ENCODE data around the gene ZFP91. TPM values are rescaled to one million over a fixed set of nuclear protein-coding genes. Genes with fewer than 3 reads are reported as not detected.

The ZFP91 gene
- total and polyA plus RNA-seq, 2 of the 13 experiments (the other 11 are each of a cell fraction or from before 2014, with no cell fraction given): 13.5 to 38.6 TPM

DNA sequence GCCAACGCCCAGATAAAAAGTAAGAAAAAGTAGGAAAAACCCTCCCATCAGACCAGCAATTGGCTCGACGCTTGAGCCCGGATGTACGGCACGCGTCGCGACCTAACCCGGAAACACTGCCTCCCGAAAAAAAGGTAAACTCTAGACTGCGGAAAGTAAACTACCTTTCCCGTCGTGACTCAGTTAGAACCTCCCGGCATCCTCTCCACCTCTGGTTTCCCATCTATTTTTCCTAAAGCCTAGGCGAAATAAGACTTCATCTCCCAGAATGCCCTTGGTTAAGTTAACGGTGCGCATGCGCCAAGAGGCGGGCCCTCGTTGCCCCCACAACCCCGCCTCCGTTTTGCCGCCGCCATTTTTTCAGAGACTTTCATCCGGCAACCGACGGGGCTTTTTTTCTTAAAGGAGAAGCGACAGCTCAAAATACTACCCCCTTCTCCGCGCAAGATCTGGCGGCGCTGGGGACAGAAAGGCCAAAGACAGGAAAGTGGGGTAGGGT is 678 bp upstream of the ZFP91 start (continued):
- TF ChIP-seq FOSL2 (CRISPR knock-in tag; IDR thresholded peaks at IDR 0.05) (peak; percentile 32; the same call in 1 of the 2 replicates), GFI1 (CRISPR knock-in tag; IDR thresholded peaks at IDR 0.05; ENCODE audit: borderline replicate concordance) (peak; percentile 16; the same call in 1 of the 2 replicates), SMAD1 (CRISPR knock-in tag; IDR thresholded peaks at IDR 0.05; ENCODE audit: borderline replicate concordance, low read depth) (no peak), REXO4 (CRISPR knock-in tag; IDR thresholded peaks at IDR 0.05; ENCODE audit: borderline replicate concordance) (no peak), ISX (CRISPR knock-in tag; conservative IDR thresholded peaks at IDR 0.05) (0 out of 2 replicates have a peak, but pooled peaks have one; percentile 1), RFX5 (IDR thresholded peaks at IDR 0.05; ENCODE audit: low read depth, low read length) (no peak), ZBTB7B (CRISPR knock-in tag; IDR thresholded peaks at IDR 0.05) (no peak), HIVEP1 (CRISPR knock-in tag; IDR thresholded peaks at IDR 0.05) (no peak), NR2F6 (IDR thresholded peaks at IDR 0.05) (peak; percentile 3; the same call in 1 of the 2 replicates), NR2F6 (CRISPR knock-in tag; IDR thresholded peaks at IDR 0.05) (peak; percentile 4; the same call in 1 of the 2 replicates), PRPF4 (IDR thresholded peaks at IDR 0.05; ENCODE audit: low read depth, low read length, poor library complexity, severe bottlenecking) (no peak), ZSCAN30 (CRISPR knock-in tag; IDR thresholded peaks at IDR 0.05) (no peak)
- TF ChIP-seq, protein P1, sequence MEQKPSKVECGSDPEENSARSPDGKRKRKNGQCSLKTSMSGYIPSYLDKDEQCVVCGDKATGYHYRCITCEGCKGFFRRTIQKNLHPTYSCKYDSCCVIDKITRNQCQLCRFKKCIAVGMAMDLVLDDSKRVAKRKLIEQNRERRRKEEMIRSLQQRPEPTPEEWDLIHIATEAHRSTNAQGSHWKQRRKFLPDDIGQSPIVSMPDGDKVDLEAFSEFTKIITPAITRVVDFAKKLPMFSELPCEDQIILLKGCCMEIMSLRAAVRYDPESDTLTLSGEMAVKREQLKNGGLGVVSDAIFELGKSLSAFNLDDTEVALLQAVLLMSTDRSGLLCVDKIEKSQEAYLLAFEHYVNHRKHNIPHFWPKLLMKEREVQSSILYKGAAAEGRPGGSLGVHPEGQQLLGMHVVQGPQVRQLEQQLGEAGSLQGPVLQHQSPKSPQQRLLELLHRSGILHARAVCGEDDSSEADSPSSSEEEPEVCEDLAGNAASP (CRISPR knock-in tag; IDR thresholded peaks at IDR 0.05; ENCODE audit: borderline replicate concordance): no peak
- TF ChIP-seq, protein P2, sequence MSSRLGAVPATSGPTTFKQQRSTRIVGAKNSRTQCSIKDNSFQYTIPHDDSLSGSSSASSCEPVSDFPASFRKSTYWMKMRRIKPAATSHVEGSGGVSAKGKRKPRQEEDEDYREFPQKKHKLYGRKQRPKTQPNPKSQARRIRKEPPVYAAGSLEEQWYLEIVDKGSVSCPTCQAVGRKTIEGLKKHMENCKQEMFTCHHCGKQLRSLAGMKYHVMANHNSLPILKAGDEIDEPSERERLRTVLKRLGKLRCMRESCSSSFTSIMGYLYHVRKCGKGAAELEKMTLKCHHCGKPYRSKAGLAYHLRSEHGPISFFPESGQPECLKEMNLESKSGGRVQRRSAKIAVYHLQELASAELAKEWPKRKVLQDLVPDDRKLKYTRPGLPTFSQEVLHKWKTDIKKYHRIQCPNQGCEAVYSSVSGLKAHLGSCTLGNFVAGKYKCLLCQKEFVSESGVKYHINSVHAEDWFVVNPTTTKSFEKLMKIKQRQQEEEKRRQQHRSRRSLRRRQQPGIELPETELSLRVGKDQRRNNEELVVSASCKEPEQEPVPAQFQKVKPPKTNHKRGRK (CRISPR knock-in tag; IDR thresholded peaks at IDR 0.05): no peak
- TF ChIP-seq, protein P3, sequence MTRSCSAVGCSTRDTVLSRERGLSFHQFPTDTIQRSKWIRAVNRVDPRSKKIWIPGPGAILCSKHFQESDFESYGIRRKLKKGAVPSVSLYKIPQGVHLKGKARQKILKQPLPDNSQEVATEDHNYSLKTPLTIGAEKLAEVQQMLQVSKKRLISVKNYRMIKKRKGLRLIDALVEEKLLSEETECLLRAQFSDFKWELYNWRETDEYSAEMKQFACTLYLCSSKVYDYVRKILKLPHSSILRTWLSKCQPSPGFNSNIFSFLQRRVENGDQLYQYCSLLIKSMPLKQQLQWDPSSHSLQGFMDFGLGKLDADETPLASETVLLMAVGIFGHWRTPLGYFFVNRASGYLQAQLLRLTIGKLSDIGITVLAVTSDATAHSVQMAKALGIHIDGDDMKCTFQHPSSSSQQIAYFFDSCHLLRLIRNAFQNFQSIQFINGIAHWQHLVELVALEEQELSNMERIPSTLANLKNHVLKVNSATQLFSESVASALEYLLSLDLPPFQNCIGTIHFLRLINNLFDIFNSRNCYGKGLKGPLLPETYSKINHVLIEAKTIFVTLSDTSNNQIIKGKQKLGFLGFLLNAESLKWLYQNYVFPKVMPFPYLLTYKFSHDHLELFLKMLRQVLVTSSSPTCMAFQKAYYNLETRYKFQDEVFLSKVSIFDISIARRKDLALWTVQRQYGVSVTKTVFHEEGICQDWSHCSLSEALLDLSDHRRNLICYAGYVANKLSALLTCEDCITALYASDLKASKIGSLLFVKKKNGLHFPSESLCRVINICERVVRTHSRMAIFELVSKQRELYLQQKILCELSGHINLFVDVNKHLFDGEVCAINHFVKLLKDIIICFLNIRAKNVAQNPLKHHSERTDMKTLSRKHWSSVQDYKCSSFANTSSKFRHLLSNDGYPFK (CRISPR knock-in tag; IDR thresholded peaks at IDR 0.05; ENCODE audit: borderline replicate concordance): peak; percentile 87; the same call in 1 of the 2 replicates
- TF ChIP-seq, protein P4, sequence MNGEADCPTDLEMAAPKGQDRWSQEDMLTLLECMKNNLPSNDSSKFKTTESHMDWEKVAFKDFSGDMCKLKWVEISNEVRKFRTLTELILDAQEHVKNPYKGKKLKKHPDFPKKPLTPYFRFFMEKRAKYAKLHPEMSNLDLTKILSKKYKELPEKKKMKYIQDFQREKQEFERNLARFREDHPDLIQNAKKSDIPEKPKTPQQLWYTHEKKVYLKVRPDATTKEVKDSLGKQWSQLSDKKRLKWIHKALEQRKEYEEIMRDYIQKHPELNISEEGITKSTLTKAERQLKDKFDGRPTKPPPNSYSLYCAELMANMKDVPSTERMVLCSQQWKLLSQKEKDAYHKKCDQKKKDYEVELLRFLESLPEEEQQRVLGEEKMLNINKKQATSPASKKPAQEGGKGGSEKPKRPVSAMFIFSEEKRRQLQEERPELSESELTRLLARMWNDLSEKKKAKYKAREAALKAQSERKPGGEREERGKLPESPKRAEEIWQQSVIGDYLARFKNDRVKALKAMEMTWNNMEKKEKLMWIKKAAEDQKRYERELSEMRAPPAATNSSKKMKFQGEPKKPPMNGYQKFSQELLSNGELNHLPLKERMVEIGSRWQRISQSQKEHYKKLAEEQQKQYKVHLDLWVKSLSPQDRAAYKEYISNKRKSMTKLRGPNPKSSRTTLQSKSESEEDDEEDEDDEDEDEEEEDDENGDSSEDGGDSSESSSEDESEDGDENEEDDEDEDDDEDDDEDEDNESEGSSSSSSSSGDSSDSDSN (CRISPR knock-in tag; IDR thresholded peaks at IDR 0.05): peak; percentile 36
- TF ChIP-seq, protein P5, sequence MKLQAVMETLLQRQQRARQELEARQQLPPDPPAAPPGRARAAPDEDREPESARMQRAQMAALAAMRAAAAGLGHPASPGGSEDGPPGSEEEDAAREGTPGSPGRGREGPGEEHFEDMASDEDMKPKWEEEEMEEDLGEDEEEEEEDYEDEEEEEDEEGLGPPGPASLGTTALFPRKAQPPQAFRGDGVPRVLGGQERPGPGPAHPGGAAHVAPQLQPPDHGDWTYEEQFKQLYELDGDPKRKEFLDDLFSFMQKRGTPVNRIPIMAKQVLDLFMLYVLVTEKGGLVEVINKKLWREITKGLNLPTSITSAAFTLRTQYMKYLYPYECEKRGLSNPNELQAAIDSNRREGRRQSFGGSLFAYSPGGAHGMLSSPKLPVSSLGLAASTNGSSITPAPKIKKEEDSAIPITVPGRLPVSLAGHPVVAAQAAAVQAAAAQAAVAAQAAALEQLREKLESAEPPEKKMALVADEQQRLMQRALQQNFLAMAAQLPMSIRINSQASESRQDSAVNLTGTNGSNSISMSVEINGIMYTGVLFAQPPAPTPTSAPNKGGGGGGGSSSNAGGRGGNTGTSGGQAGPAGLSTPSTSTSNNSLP (IDR thresholded peaks at IDR 0.05; ENCODE audit: low read depth, low read length): no peak; the same call in 1 of the 2 replicates
- TF ChIP-seq, protein P6, sequence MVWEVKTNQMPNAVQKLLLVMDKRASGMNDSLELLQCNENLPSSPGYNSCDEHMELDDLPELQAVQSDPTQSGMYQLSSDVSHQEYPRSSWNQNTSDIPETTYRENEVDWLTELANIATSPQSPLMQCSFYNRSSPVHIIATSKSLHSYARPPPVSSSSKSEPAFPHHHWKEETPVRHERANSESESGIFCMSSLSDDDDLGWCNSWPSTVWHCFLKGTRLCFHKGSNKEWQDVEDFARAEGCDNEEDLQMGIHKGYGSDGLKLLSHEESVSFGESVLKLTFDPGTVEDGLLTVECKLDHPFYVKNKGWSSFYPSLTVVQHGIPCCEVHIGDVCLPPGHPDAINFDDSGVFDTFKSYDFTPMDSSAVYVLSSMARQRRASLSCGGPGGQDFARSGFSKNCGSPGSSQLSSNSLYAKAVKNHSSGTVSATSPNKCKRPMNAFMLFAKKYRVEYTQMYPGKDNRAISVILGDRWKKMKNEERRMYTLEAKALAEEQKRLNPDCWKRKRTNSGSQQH (CRISPR knock-in tag; IDR thresholded peaks at IDR 0.05; ENCODE audit: low read depth): no peak
